ENCODE data around the gene STEAP3. TPM values are rescaled to one million over a fixed set of nuclear protein-coding genes. Genes with fewer than 3 reads are reported as not detected.

Gene STEAP3, protein sequence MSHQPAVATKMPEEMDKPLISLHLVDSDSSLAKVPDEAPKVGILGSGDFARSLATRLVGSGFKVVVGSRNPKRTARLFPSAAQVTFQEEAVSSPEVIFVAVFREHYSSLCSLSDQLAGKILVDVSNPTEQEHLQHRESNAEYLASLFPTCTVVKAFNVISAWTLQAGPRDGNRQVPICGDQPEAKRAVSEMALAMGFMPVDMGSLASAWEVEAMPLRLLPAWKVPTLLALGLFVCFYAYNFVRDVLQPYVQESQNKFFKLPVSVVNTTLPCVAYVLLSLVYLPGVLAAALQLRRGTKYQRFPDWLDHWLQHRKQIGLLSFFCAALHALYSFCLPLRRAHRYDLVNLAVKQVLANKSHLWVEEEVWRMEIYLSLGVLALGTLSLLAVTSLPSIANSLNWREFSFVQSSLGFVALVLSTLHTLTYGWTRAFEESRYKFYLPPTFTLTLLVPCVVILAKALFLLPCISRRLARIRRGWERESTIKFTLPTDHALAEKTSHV
- 71.3 and 117 TPM in 2 replicates for total RNA-seq (2014; rRNA removed; shearing (Covaris generic))

DNA sequence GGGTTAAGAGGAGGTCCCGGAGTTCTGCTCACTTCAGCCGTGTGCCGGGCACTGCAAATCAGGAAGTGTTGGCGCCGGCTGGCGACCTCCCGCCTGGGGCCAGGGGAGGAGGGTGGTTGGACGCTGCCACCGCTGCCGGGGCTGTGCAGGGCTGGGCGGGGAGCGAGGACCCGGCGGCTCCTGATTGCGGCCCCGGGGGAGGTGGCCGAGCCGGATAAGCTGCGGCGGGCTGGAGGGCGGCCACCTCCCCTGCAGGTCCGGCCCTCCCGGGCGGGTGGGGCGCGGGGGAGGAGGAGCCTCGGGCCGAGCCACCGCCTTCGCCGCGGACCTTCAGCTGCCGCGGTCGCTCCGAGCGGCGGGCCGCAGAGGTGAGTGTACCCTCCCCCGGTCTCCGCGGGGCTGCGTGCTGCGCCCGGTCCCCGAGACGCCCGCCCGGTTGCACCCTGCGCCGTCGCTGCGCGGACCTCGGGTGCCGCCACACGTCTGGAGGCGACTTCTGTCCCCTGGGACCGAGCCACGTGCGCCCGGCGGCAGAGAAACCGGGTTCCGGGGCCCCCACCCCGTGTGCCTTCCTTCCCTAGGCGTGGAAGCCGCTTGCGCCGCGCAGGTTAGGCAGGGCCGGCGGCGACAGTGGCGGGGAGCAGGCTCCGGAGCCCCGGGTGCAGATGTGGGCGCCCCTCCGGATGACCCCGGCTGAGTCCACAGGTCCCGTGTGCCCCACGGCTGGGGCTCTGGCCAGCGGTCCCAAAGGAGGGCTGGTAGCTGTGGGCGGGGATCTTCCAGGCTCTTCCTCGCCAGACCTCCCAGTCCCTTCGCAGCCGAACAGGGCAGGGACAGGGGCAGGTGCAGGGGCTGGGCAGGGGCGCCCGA is at the start of gene STEAP3:
Gene STEAP3, plus strand, starts transcription at position 314 of the 870 bp plus-strand sequence. CDS start 7,179 bp downstream, outside the sequence.
- DNase-seq (ENCODE audit: low spot score) = peak; percentile 67

DNA sequence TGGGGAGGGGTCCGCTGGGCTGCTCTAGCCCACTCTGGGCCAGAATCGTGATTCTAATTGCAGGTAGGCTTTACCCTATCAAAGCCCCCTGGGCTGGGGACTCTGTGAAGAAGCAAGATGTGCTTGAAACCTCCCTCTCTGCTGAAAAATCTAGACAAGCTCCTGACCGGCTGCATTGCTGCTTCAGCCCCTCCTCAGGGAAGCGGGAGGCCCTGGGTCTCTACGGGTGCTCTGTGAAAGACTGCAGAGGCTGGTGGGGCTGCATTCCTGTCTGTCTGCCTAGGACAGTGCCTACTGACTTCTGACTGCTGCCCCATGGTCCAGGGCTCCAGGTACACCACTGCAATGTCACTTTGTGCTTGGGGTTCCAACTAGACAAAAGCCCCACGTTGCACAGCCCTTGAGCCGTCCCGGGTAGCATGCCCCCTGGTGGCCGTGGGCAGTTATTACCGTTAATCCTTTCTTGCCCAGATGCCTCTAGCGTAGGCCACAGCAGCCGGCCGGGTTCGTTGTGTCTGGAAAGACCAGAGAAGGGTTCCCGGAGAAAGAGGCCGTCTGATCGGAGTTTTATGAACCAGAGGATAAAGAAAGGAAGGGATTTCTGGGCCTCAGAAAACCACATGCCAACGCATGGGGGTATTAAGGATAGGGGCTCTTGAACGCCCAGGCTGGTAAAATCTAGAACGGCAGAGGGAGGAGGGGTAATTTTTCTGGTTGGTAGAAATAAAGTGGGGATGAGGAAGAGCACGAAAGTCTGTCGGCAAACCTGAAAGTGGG is 49.2 kb upstream of the STEAP3 start:
- peak; percentile 44 for DNase-seq (ENCODE audit: low spot score)

DNA sequence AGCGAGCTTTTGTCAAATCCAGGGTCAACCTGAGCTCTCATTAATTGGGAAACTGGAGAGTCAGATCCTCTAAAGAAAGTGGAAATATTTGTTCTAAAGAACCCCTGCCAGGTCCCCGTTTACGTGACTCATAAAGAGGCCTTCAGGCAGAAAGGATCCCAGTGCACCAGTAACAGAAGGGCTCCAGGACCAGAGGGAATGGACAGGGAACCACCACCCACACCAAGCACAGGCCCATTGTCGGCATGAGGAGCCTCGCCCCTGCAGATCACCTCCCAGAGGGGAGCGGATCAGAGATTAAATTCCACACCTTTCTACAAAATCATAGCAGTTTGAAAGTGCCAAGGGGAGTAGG is 48.7 kb upstream of the STEAP3 start:
- DNase-seq (ENCODE audit: low spot score) = peak; percentile 60

DNA sequence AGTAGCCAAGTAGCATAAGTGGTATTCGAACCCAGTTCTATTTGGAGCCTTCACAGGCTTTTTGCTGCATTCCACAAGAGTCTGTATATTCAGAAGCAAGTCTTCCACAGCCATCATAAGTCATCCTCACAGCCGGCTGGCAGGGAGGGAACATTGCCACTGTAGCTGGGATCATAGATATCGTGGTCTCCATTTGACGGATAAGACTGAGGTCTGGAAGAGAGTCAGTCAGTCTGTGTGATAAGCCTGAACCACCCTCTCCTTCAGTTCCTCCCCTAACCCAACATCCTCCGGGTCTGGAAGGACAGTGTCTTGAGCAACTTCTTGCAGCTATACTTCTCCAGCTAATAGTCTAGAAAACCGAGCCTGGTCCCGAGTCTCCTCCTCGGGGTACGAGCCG is 48.1 kb upstream of the STEAP3 start:
- DNase-seq (ENCODE audit: low spot score) = no peak

DNA sequence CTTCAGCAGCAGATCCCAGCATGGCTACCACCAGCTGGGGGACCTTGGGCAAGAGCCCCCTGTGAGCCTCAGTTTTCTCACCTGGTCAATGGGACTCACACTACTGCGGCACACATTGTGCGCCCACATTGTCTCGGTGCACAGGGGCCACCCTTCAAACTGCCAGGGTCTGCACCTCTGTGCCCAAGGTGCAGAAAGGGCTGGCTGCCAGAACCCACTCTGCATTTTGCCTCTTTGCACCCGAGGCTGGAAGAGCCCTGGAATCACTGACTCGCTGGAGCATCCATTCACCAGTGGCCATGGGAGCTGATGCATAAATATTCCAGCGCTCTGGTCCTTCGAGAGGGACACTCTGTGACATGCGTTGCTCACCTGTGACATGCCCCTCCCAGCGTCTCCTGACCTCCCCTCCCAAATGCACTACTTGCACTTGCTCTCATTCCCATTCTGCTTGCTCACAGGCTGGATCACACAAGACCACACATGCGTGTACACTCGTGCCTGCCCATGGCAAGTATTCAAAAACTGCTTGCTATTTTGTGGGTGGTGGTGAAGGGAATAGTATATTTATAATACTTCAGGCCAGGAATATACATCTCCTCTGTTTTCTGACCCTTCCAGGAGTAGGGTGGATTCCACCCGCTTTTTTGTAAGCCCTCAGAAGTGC is 46.3 kb upstream of the STEAP3 start:
- no peak for DNase-seq (ENCODE audit: low spot score)

DNA sequence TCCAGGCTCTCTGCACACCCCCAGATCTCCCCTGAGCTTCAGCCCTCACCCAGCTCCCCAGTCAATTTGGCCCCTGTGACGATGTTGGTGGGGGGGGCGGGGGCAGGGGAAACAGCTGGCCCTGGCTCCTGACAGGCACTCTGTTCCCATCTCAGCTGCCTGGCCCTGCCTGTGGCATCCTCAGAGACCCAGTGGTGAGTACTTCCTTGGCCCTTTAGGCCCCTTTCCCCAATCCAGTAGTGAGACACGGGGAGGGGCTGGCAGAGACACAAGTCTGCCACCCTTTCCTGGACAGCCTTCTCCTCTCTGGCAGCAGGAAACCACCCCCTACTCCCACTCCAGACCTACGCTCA is 45.8 kb upstream of the STEAP3 start:
- DNase-seq (ENCODE audit: low spot score) = no peak

DNA sequence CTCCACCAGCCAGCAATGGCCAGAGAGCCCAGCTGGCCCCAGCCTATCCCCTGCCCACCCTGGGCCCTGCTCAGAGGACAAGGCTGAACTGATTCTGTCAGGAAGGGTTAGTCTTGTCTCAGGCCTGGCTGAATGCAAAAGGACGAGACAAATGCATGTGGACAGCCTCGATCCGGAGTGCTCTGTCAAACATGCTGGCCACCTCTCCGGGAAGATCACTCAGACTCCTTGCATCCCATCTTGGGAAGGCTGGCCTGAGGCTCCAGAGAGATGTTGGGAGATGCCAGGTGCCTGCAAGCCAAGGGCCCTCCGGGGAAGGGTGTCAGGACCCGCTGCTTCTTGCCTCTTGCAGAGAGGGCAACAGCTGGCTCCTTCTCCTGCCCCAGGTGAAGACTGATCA is 44.9 kb upstream of the STEAP3 start:
- DNase-seq (ENCODE audit: low spot score) = no peak

DNA sequence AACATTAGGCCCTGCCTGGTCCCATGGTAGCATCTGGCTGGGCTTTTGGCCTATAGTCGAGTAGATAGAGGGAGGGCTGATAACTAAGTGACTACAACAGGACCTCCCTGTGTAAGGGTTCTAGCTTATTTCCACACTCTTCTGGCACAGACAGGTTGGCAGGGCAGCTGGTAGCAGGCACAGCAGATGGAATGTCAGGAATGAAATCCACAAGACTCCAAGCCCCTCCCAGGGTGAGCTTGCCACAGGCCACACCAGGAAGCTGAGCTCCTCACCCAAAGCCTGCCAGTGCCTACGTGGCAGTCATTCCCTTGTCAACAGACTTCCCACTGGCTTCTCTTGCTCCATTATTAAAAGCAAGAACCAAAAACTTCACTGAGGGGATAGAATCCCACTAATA is 44.4 kb upstream of the STEAP3 start:
- peak; percentile 95 for DNase-seq (ENCODE audit: low spot score)

DNA sequence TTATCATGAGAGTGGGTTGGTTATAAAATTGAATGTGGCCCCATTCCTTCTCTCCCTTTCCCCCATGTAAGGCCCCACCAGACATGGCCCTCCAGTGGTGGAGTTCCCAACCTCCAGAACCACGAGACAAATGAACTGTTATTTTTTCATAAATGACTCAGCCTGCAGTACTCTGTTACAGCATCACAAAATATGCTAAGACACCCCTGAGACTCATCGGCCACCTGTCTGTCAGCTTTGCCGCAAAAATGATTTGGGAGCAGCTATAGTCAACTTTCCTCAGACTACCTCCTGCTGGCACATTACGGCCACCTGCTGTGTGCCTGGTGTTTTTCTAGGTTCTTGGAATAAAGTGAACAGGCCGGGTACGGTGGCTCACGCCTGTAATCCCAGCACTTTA is 43.6 kb upstream of the STEAP3 start:
- DNase-seq (ENCODE audit: low spot score) = peak; percentile 97

DNA sequence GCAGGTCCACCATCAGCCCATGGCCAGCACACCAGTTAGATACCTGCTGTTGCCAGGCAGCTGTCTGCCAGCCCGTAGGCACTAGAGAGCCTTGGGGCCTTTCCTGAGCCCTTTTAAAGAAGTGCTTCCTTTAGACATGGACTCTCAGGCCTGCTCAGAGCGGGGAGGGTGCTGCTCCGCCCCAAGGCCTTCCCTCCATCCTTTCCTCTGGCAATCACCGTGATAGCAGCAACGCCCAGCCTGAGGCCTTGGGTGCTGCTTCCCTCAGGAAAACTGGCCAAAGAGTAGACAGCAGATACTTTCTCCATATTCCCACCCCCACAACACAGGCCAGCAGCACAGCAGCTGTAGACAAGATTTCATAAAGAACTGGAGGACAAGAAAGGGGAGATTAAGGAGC is 42.7 kb upstream of the STEAP3 start:
- no peak for DNase-seq (ENCODE audit: low spot score)

DNA sequence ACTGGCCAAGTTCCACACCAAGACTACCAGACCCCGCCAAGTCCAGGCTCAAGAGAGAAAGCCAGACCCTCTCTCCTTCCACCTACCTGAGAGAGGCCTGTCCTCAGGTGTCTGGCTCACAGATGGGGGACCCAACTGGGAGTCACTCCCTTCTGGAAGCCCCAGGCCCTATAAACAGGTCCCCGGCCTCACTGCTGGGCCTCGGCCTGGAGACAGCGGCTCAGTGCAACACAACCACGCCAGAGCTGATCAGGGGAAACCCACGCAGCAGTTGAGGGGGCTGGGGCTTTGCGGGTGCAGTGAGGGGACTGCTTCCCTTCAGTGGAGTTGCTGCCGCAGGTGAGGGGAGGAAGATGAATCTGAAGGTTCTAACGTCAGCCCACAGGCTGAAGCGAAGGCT is 42.2 kb upstream of the STEAP3 start:
- no peak for DNase-seq (ENCODE audit: low spot score)

DNA sequence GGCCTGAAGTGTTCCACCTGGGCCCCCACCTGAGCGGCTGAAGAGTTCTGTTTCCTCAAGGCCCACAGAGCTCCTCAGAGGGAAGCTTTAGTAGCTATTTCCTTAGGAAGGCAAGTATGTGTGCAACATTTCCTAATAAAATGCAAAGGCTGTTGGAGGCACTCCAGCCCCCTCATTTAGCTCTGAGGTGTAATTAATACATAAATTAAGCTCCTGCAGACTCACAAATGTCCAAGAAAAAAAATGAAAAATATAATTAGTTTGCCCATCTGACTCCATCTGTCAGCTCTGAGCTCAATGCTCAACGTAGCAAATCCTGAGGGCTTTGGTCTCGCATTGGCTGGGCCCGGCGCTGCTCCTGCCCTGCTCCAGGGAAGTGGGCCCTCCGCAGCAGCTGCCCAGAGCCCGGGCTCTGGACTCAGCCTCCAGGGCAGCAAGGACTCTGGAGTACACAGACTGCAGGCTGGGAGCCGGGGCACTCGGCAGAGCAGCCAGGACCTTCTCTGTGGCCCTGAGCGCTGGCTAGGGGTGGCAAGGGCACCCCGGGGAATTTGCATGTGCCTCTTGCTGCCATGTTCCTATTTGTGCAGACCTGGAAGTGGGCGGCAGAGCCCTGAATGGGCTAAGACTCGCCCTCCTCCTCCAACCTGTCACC is 41.7 kb upstream of the STEAP3 start:
- no peak for DNase-seq (ENCODE audit: low spot score)

DNA sequence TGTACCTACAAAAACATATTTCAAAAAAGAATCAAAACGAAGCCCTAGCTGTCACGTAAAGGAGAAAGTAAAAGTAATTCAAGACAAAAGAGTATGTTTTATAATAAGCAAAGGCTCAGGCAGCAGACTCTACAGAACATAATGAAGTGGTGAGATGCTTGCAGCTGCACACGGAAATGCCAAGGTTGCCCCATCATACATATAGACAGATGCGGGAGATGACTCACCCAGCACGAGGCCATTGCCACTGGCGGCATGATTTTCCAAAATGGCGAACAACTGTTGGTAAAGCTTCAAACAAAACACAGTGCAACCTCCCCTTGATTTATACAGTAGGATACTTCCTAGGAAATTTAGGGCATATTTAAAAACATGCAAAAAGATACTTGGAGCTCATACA is 39.1 kb upstream of the STEAP3 start:
- peak; percentile 87 for DNase-seq (ENCODE audit: low spot score)

DNA sequence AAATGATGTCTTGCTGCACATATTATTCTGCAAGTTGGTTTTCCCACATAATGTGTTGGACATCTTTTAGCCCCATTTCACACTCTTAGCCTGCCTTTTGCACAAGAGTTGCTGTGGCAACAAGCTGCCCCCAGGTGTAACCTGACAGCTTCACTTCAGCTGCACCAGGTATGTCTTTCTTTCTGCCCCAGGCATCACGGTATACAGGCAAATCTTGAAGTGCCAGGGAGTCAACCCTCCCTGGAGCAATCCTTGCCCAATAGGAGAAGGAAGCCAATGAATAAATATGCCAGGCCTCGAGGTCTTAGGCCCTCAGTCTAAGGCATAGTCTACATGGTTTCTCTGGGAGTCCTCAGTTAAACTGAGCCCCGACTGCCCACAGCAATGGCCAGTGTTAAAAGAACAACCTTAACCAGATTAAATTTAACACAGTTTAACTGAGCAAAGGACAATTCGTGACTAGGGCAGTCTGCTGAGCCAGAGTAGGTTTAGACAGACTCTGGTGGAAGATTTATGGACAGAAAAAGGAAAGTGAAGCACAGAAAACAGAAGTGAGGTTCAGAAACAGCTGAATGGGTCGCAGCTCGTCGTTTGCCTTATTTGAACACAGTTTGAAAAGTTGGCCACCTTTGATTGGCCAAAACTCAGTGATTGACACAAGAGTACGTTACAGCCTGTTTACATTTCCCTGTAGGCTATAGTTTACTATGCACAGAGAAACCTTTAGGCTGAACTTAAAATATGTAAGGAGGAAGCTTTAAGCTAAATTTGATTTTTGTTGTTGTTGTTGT is 33.1 kb upstream of the STEAP3 start:
- no peak for DNase-seq (ENCODE audit: low spot score)

DNA sequence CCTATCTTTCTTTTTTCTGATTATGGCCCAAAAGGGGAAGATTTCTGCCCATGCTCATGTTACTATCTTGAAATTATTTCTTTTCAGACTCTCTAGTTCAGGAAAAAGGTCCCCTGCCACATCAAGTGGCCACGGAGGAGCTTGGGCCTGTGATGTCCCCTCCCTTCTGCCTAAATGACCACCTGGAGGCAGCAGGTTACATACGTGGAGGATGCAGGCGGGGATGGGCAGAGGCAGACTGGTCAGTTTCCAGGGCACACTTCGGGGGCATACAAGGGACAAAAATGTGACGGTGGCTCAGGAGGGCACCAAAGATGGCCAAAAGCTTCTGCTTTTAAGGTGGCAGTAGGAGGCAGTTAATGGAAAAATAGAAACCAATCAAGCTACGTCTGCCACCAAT is 30.7 kb upstream of the STEAP3 start:
- DNase-seq (ENCODE audit: low spot score) = no peak

DNA sequence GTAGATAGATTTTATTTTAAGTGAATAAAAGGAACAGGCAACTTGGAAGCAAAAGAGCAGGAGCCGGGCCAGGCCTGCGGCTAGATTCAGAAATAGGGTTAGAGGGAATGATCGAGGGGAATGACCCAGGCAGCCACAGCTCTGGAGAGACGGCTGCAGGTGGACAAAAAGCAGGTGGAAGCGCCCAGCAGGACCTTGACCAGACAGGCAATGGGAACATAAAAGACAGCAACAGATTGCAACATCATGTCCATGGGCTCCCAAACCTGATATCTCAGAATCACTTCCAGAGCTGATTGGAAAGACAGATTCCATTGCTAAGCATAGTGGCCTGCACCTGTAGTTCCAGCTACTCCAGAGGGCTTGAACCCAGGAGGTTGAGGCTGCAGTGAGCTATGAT is 28.6 kb upstream of the STEAP3 start:
- no peak for DNase-seq (ENCODE audit: low spot score)

DNA sequence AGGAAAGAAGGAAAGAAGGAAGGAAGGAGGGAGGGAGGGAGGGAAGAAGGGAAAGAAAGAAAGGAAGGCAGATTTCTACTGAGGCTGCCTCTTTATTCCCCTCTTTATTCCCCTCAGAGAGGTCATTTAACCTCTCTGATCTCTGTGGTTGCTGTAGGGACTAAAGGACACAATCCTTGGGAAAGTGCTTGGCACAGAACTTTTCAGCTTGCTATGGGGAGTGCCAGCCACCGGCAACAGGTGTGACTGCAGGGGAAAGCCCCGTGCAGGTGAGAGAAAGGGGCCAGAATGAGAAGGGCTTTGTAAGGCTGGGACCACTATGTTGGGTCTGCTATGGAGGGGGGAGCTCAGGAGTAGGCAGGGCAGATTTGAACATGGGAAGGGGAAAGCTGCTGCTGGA is 27.7 kb upstream of the STEAP3 start:
- DNase-seq (ENCODE audit: low spot score) = no peak

DNA sequence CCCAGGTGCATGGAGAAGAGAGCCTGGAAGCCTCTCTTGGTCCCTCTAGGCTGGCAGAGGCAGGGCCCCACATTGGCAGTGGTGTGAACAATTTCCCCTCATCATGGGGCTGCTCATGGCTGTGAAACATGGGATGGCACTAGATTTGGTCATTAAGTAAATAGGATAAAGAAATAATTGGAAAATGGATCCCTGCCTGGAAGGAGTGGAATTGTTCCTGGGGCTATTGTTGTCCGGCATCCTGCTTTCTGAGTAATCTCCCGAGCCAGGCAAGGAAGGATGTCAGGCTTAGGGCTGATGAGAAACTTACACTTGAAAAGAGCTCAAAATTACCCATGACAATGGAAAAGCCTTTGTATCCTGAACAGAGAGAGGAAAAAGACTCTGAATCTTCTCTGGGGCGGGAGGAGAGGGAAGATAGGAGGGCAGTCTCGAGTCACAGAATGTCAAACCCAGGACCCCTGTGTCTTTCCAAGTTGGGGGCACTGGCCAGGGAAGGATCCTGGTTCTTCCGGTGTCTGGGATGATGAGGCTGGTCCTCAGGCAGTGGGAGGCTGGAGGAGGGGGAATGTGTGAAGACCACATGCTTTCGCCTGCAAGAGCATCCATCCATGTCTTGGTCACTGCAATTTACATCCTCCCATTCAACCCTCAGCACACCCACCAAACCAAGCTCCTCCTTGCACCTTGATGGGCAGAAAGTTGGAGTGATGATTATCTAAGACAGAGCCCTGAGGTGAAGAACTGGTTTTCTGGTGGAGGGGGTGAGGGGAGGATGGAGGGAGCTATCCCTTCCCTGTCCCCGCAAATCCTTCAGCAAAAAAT is 27.1 kb upstream of the STEAP3 start:
- DNase-seq (ENCODE audit: low spot score) = no peak

DNA sequence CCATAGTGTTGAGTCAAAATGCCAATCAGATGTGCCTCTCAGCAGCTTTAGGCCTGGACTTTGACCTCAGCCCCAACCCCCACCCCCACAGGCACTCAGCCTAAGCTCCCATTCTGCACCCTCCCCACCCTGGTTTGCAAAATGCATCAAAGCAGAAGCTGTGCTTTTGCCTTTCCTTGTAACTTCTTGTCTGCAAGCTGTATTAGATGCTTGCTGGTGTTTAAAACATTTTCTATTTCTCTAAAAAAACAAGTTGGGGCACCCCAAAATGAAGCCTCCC is 26.6 kb upstream of the STEAP3 start:
- DNase-seq (ENCODE audit: low spot score) = no peak

All from A172 (cell line).